ENCODE results near the gene HEPHL1. TPM values are rescaled to one million over a fixed set of nuclear protein-coding genes. Genes with fewer than 3 reads are reported as not detected.
"Not testable (repeated sequence)": the region's sequence is repeated elsewhere in the genome, so short reads cannot be mapped to it uniquely, and the experiment has no call there.

Gene HEPHL1
- total RNA-seq, 3 donors from 2014 or later: 0.15 to 0.33 TPM; not detected in 1

DNA sequence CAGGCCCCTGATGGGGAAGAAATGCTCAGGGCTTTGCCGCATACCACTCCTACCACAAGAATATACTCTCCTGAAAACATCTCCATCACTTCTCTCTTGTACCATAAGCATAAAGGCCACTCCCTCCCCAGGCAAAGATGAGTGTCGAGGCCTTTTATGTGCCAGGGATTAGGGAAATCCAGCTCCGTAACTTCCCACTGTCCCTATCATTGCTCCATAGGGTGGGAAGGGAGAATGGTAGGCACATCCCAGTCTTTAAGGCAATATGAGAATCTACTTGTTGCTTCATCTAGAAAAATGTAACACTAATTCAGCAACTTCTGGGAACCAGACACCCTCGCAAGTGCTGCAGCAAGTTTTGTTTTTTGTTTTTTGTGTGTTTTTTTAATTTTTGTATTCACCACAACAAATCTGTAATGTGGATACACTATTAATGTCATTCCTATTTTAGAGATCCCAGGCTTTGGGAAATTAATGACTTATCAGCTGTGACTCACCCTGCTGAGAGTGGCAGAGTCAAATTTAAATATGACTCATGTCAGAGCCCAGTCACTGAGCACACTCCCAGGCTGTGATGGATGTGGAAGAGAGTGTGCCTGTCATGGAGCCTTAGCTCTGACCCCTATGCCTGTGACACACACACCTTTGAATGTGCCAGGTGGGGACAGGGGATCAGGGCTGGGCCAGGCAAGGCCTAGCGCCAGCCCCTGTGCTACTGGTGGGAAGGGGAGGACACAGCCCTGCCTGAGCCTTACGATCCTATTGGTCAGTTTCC, 130.9 kb downstream of the HEPHL1 start:
- DNase-seq (ENCODE audit: low spot score in 2 of 2): no peak
- H3K9me3 ChIP-seq: no peaks in the 10 kb centered on the region
- intact Hi-C loops (cut with DNase I; ENCODE audit: low total_unique reads): no loop called here
- no peak overlapping the region for H3K4me3 ChIP-seq
- no peaks in the 10 kb centered on the region for H3K36me3 ChIP-seq
- H3K27me3 ChIP-seq: no peaks in the 10 kb centered on the region
- TF ChIP-seq POLR2A (IDR thresholded peaks at IDR 0.05): no peak
- TF ChIP-seq, protein P1, sequence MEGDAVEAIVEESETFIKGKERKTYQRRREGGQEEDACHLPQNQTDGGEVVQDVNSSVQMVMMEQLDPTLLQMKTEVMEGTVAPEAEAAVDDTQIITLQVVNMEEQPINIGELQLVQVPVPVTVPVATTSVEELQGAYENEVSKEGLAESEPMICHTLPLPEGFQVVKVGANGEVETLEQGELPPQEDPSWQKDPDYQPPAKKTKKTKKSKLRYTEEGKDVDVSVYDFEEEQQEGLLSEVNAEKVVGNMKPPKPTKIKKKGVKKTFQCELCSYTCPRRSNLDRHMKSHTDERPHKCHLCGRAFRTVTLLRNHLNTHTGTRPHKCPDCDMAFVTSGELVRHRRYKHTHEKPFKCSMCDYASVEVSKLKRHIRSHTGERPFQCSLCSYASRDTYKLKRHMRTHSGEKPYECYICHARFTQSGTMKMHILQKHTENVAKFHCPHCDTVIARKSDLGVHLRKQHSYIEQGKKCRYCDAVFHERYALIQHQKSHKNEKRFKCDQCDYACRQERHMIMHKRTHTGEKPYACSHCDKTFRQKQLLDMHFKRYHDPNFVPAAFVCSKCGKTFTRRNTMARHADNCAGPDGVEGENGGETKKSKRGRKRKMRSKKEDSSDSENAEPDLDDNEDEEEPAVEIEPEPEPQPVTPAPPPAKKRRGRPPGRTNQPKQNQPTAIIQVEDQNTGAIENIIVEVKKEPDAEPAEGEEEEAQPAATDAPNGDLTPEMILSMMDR (IDR thresholded peaks at IDR 0.05): no peak
- TF ChIP-seq POLR2AphosphoS5 (IDR thresholded peaks at IDR 0.05): no peak
- peak overlapping the region in 1 of 2 donors; percentile 13 for H3K27ac ChIP-seq
- peaks cover 0 to 5% of the 10 kb centered on the region in 2 donors for H3K4me1 ChIP-seq

GRCh38 chr11:94152678-94153065, 131.5 kb downstream of the HEPHL1 start:
- intact Hi-C loops (cut with DNase I; ENCODE audit: low total_unique reads): no loop called here
- no peak for DNase-seq (ENCODE audit: low spot score in 2 of 2)
- Histone ChIP-seq H3K36me3 (no peaks in the 10 kb centered on the region), H3K4me3 (no peak overlapping the region), H3K27me3 (no peaks in the 10 kb centered on the region), H3K27ac (peak overlapping the region in 1 of 2 donors; percentile 13), H3K9me3 (no peaks in the 10 kb centered on the region), H3K4me1 (peaks cover 0 to 5% of the 10 kb centered on the region in 2 donors)
- TF ChIP-seq, protein P1 (IDR thresholded peaks at IDR 0.05): no peak
- TF ChIP-seq POLR2A (IDR thresholded peaks at IDR 0.05) (no peak), POLR2AphosphoS5 (IDR thresholded peaks at IDR 0.05) (no peak)

- Histone ChIP-seq H3K27me3 (no peaks in the 10 kb centered on the region), H3K27ac (no peak overlapping the region), H3K4me3 (no peak overlapping the region), H3K36me3 (no peaks in the 10 kb centered on the region), H3K9me3 (no peaks in the 10 kb centered on the region), H3K4me1 (peaks cover 0 to 5% of the 10 kb centered on the region in 2 donors)
- DNase-seq (ENCODE audit: low spot score in 2 of 2): no peak
- TF ChIP-seq, protein P1 (IDR thresholded peaks at IDR 0.05): no peak
- no peak for TF ChIP-seq POLR2AphosphoS5 (IDR thresholded peaks at IDR 0.05)
- no peak for TF ChIP-seq POLR2A (IDR thresholded peaks at IDR 0.05)
- intact Hi-C loops (cut with DNase I; ENCODE audit: low total_unique reads): no loop called here
These were observed 132.2 kb downstream of the HEPHL1 start for GRCh38 chr11:94153320-94153719.

GRCh38 chr11:94154095-94154856, 133.1 kb downstream of the HEPHL1 start:
- no peaks in the 10 kb centered on the region for H3K27me3 ChIP-seq
- peaks cover 0 to 4% of the 10 kb centered on the region in 2 donors for H3K4me1 ChIP-seq
- DNase-seq (ENCODE audit: low spot score in 2 of 2): no peak
- H3K4me3 ChIP-seq: no peak overlapping the region
- no peaks in the 10 kb centered on the region for H3K36me3 ChIP-seq
- H3K9me3 ChIP-seq: no peaks in the 10 kb centered on the region
- no peak for TF ChIP-seq POLR2AphosphoS5 (IDR thresholded peaks at IDR 0.05)
- no peak for TF ChIP-seq POLR2A (IDR thresholded peaks at IDR 0.05)
- TF ChIP-seq, protein P1 (IDR thresholded peaks at IDR 0.05): no peak
- no peak overlapping the region for H3K27ac ChIP-seq
- intact Hi-C loops (cut with DNase I; ENCODE audit: low total_unique reads): no loop called here

- H3K9me3 ChIP-seq; H3K4me1 ChIP-seq; H3K27me3 ChIP-seq; intact Hi-C loops (cut with DNase I; ENCODE audit: low total_unique reads); H3K4me3 ChIP-seq; H3K27ac ChIP-seq; DNase-seq (ENCODE audit: low spot score in 2 of 2); H3K36me3 ChIP-seq: not testable (repeated sequence)
These were observed 136.2 kb downstream of the HEPHL1 start for GRCh38 chr11:94157339-94157738.

Other genes with a start within 250 kb of the HEPHL1 start
- 10 to 100 TPM; 20.6 to 47.0 (median 29.8) TPM for gene MED17, start 237.1 kb upstream of the HEPHL1 start, total RNA-seq
- under 1 TPM in 1 of 3 donors, not detected in 2; 0.29 TPM for gene VSTM5, start 170.7 kb upstream of the HEPHL1 start, total RNA-seq
- 10 to 100 TPM; 16.7 to 20.3 (median 17.7) TPM for gene PANX1, start 107.5 kb downstream of the HEPHL1 start, total RNA-seq

Measured in breast epithelium (tissue), 4 donors.